Psoas muscle (tissue), 8 donors: ENCODE measurements around the gene HBS1L. TPM values are rescaled to one million over a fixed set of nuclear protein-coding genes. Genes with fewer than 3 reads are reported as not detected.

Source experiments
- ATAC-seq, 4 donors: fragments of 200-7000 bp; cut with Tn5 transposase; one replicate each; pipeline ENCODE4 v1.9.1; 2020; ENCODE audit warnings: moderate library complexity in 3 of 4, mild to moderate bottlenecking in 2 of 4
- DNase-seq, 2 donors: peaks; one replicate each; pipeline ENCODE4 v3.0.0-alpha.2; 2020
- H3K27ac ChIP-seq: fragments of 200-600 bp; one replicate; pipeline ENCODE4 v1.8.0; 2022
- H3K27me3 ChIP-seq, 3 donors: fragments of 200-600 bp in 1 of 3; one replicate each; pipeline versions ENCODE4 v1.6.1 to v1.8.0; 2013 to 2022; ENCODE audit warnings: low read length in 2 of 3, mild to moderate bottlenecking in 2 of 3, moderate library complexity in 1 of 3; ENCODE audit not compliant: insufficient read depth in 3 of 3
- H3K36me3 ChIP-seq, 2 donors: fragments of 200-600 bp in 1 of 2; one replicate each; pipeline versions ENCODE4 v1.6.1 to v1.8.0; 2013 to 2022; ENCODE audit warnings: low read depth in 1 of 2, mild to moderate bottlenecking in 1 of 2, moderate library complexity in 1 of 2; ENCODE audit not compliant: insufficient read depth in 1 of 2
- H3K4me1 ChIP-seq: fragments of 200-600 bp; one replicate; pipeline ENCODE4 v1.8.0; 2022
- H3K4me3 ChIP-seq: fragments of 200-600 bp; one replicate; pipeline ENCODE4 v1.8.0; 2022; ENCODE audit warnings: mild to moderate bottlenecking
- H3K9me3 ChIP-seq: fragments of 200-600 bp; one replicate; pipeline ENCODE4 v1.8.0; 2022
- CTCF ChIP-seq: fragments of 200-600 bp; IDR thresholded peaks from one replicate; pipeline ENCODE4 v1.8.0; 2022; ENCODE audit warnings: antibody characterized with exemption
- WGBS, 3 donors: extraction: QIAGEN DNeasy Blood & Tissue Kit; methylation state at CpG; one replicate each; pipeline versions ENCODE4 v1.1.6 to v1.1.7; 2013; 5-methylcytosine and 5-hydroxymethylcytosine counted together
- intact Hi-C, 2 donors: fragments of 100-400 bp; cut with DNase I; formaldehyde crosslinking; loops; one replicate each; pipeline versions ENCODE4 v1.11.0 to v1.14.2; 2022
- long read RNA-seq, 2 donors: library from polyadenylated mRNA; unstranded; transcript quantifications; one replicate each; pipeline ENCODE4 v2.0.0, GENCODE V29; 2021
- polyA plus RNA-seq, 3 donors: library from polyadenylated mRNA; stranded (reverse); fragments of 200-250 nt; gene quantifications; one replicate each; pipeline ENCODE4 v1.2.3, GENCODE V29; 2013
- total RNA-seq, 4 donors: library from RNA; stranded (reverse); fragmentation: NEBNext Ultra II Directional in 2 of 4; extraction: Animal tissue kit (Norgen Biotek cat#: 25700) in 2 of 4; gene quantifications; one replicate each; pipeline versions ENCODE4 v1.2.1 to v1.2.4, GENCODE V29; 2021 to 2023
- donor health status: healthy with polysubstance abuse.
- donor health status: DM: no; HTN: no; CAD: no; lungs with moderate emphysema.
- donor health status: Bipolar disorder and iron deficiency.
- donor health status: healthy.
- donor health status: DM: yes; HTN: yes; CAD: no.
- donor health status: DM: no; HTN: no; CAD: no.
- donor health status: DM: no; HTN: no; CAD: no.
- donor health status: DM: yes; HTN: yes; CAD: no.

Gene HBS1L
- total RNA-seq = 100 to 1,000 TPM in 2 of 4 donors, 10 to 100 TPM in 2; 67.2 to 110 (median 102) TPM
- polyA plus RNA-seq = 100 to 1,000 TPM in 1 of 3 donors, 10 to 100 TPM in 2; 55.1 to 143 (median 60.7) TPM
- long read RNA-seq, donor 1, full-length matches to known transcripts = 107 of 122 reads
- long read RNA-seq, donor 1, partial matches to known transcripts = 2 of 122 reads
- long read RNA-seq, donor 1, other reads (novel, unspliced or antisense) = 13 of 122 reads
- long read RNA-seq, donor 2, full-length matches to known transcripts = 188 of 230 reads
- long read RNA-seq, donor 2, partial matches to known transcripts = 20 of 230 reads
- long read RNA-seq, donor 2, other reads (novel, unspliced or antisense) = 22 of 230 reads

GRCh38 chr6:135054569-135055498, at the start of gene HBS1L:
TSS of gene HBS1L (minus strand) at chr6:135054822. CDS start at chr6:135054691, 131 bp downstream.
- peaks cover 0 to 3% of the 10 kb centered on the region in 2 donors for H3K36me3 ChIP-seq
- H3K9me3 ChIP-seq = no peaks in the 10 kb centered on the region
- DNase-seq = peak; percentile 97 to 98
- peak; percentile 99 to 100 (median 100) for ATAC-seq
- peak within 1 kb of the TSS; percentile 78 for H3K4me3 ChIP-seq
- peak within 1 kb of the TSS; percentile 87 for H3K27ac ChIP-seq
- no peak for TF ChIP-seq CTCF
- H3K27me3 ChIP-seq = no peaks in the 10 kb centered on the region
- peaks cover 28% of the 10 kb centered on the region for H3K4me1 ChIP-seq
- WGBS, 3 donors = 12 to 15% (median 13%) methylated on average over 53 of the region's 53 CpGs
- intact Hi-C loops = no loop called here

- no peak for TF ChIP-seq CTCF
- no peaks in the 10 kb centered on the region for H3K27me3 ChIP-seq
- ATAC-seq (no peak), DNase-seq (no peak)
- no peaks in the 10 kb centered on the region for H3K4me1 ChIP-seq
- no peaks in the 10 kb centered on the region for H3K9me3 ChIP-seq
- H3K4me3 ChIP-seq = no peak overlapping the region
- no peak overlapping the region for H3K27ac ChIP-seq
- WGBS, 3 donors = 84 to 89% (median 86%) methylated on average over 4 of the region's 4 CpGs
- intact Hi-C loops = no loop called here
- H3K36me3 ChIP-seq = no peaks in the 10 kb centered on the region
Observed at GRCh38 chr6:135104199-135104598, 49.6 kb upstream of the HBS1L start.

GRCh38 chr6:135102191-135102590, 47.6 kb upstream of the HBS1L start:
- intact Hi-C loops = no loop called here
- H3K4me3 ChIP-seq = no peak overlapping the region
- H3K36me3 ChIP-seq = no peaks in the 10 kb centered on the region
- H3K27me3 ChIP-seq = no peaks in the 10 kb centered on the region
- DNase-seq (no peak), ATAC-seq (no peak)
- no peaks in the 10 kb centered on the region for H3K9me3 ChIP-seq
- H3K4me1 ChIP-seq = no peaks in the 10 kb centered on the region
- H3K27ac ChIP-seq = no peak overlapping the region
- TF ChIP-seq CTCF = no peak

GRCh38 chr6:135097172-135097571, 42.5 kb upstream of the HBS1L start:
- Histone ChIP-seq H3K4me3 (no peak overlapping the region), H3K4me1 (no peaks in the 10 kb centered on the region), H3K27ac (no peak overlapping the region), H3K27me3 (no peaks in the 10 kb centered on the region), H3K36me3 (no peaks in the 10 kb centered on the region), H3K9me3 (no peaks in the 10 kb centered on the region)
- intact Hi-C loops = no loop called here
- TF ChIP-seq CTCF = no peak
- ATAC-seq (no peak), DNase-seq (no peak)
- WGBS, 3 donors = 39 to 62% (median 46%) methylated on average over 5 of the region's 5 CpGs
